HFFc6 (cell line): ENCODE data around the gene SCLY. TPM values are rescaled to one million over a fixed set of nuclear protein-coding genes. Genes with fewer than 3 reads are reported as not detected.

Experiments used
- DNase-seq: peaks from one replicate; pipeline ENCODE4 v3.0.0-alpha.2; 2018
- H3K27ac Mint-ChIP-seq: 2 replicates; pipeline ENCODE4 v1.8.0; 2020; ENCODE audit warnings: mild to moderate bottlenecking, mixed read lengths
- H3K27me3 Mint-ChIP-seq: 2 replicates; pipeline ENCODE4 v1.8.0; 2021; ENCODE audit warnings: mild to moderate bottlenecking, moderate library complexity, mixed read lengths; ENCODE audit not compliant: insufficient read depth
- H3K36me3 Mint-ChIP-seq: 2 replicates; pipeline ENCODE4 v1.8.0; 2021; ENCODE audit warnings: low read depth, mixed read lengths
- H3K4me1 Mint-ChIP-seq: 2 replicates; pipeline ENCODE4 v1.8.0; 2020; ENCODE audit warnings: low read depth, mixed read lengths
- H3K4me3 Mint-ChIP-seq: 2 replicates; pipeline ENCODE4 v1.8.0; 2020; ENCODE audit warnings: mild to moderate bottlenecking, moderate library complexity, mixed read lengths
- H3K9me3 Mint-ChIP-seq: 2 replicates; pipeline ENCODE4 v1.8.0; 2020; ENCODE audit warnings: mild to moderate bottlenecking, mixed read lengths
- total RNA-seq, 6 experiments: library from RNA; stranded (reverse); fragmentation: NEBNext Ultra II Directional; extraction: Animal tissue kit (Norgen Biotek cat#: 25700); gene quantifications; 2 replicates in 1 of 6; 3 replicates in 5 of 6; pipeline ENCODE4 v1.2.3, GENCODE V29; 2021
- TF ChIP-seq, protein P1 (sequence below): fragments of 200-600 bp; sonication (generic); IDR thresholded peaks from 2 replicates; pipeline ENCODE4 v1.5.0; 2021; ENCODE audit warnings: antibody characterized with exemption, mild to moderate bottlenecking

SCLY gene
- total RNA-seq, 6 experiments from 2014 or later = 11.3 to 16.4 (median 12.3) TPM

DNA sequence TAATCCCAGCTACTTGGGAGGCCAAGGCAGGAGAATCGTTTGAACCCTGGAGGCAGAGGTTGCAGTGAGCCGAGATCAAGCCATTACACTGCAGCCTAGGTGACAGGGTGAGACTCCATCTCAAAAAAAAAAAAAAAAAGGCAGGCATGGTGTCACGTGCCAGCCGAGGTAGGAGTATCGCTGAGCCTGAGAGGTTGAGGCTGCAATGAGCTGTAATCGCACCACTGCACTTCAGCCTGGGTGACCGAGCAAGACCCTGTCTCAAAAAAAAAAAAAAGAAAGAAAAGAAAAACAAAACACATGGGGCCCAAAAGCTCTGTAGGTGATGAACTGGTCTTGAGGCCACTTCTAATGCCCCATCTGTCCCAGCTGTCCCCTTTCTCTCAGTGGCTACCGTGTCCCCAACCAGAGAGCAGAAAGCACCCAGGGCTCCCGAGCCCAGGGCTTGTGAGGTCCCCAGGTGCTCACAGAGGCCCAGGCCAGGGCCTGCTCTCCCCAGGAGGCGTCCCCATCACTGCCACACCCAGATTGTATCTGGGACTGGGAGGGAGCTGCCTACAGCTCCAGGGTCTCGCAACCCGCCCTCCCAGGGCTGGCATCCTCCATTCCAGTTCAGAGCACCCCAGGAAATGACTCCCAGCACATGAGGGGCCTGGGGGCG is 86.2 kb downstream of the SCLY start:
- H3K36me3 Mint-ChIP-seq = no peaks in the 10 kb centered on the region
- H3K27ac Mint-ChIP-seq = no peak overlapping the region
- TF ChIP-seq, protein P1, sequence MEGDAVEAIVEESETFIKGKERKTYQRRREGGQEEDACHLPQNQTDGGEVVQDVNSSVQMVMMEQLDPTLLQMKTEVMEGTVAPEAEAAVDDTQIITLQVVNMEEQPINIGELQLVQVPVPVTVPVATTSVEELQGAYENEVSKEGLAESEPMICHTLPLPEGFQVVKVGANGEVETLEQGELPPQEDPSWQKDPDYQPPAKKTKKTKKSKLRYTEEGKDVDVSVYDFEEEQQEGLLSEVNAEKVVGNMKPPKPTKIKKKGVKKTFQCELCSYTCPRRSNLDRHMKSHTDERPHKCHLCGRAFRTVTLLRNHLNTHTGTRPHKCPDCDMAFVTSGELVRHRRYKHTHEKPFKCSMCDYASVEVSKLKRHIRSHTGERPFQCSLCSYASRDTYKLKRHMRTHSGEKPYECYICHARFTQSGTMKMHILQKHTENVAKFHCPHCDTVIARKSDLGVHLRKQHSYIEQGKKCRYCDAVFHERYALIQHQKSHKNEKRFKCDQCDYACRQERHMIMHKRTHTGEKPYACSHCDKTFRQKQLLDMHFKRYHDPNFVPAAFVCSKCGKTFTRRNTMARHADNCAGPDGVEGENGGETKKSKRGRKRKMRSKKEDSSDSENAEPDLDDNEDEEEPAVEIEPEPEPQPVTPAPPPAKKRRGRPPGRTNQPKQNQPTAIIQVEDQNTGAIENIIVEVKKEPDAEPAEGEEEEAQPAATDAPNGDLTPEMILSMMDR = no peak
- no peaks in the 10 kb centered on the region for H3K9me3 Mint-ChIP-seq
- peaks cover 3% of the 10 kb centered on the region for H3K27me3 Mint-ChIP-seq
- H3K4me3 Mint-ChIP-seq = no peak overlapping the region
- DNase-seq = no peak
- H3K4me1 Mint-ChIP-seq = peaks cover 14% of the 10 kb centered on the region

DNA sequence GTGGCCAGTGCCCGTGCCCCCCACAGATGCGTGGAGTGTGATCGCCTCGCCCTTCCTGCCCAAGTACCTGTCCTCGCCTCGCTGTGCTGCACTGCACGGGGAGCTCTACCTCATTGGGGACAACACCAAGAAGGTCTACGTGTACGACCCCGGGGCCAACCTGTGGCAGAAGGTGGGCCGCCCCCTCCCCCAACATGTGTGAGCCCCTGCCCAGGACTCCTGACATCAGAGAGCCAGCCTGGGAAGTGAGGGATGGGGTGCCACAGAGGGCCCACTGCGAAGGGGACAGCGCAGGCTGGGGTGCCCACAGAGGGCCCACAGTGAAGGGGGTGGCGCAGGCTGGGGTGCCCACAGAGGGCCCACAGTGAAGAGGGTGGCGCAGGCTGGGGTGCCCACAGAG is 88.2 kb downstream of the SCLY start:
- no peaks in the 10 kb centered on the region for H3K36me3 Mint-ChIP-seq
- H3K27me3 Mint-ChIP-seq = no peaks in the 10 kb centered on the region; the same call in none of the 2 replicates
- TF ChIP-seq, protein P1 = no peak
- H3K27ac Mint-ChIP-seq = no peak overlapping the region
- H3K4me1 Mint-ChIP-seq = peaks cover 2% of the 10 kb centered on the region
- no peak for DNase-seq
- H3K4me3 Mint-ChIP-seq = no peak overlapping the region
- H3K9me3 Mint-ChIP-seq = no peaks in the 10 kb centered on the region; the same call in 1 of the 2 replicates

Other genes with a start within 250 kb of the SCLY start
- 1 to 10 TPM in 1 of 6 experiments, under 1 TPM in 4, not detected in 1; 0.38 to 1.3 (median 0.48) TPM for gene RAMP1, start 201.4 kb upstream of the SCLY start, total RNA-seq
- gene UBE2F, start 94.0 kb upstream of the SCLY start, total RNA-seq = 10 to 100 TPM; 48.7 to 54.1 (median 51.5) TPM
- 1 to 10 TPM; 1.0 to 3.0 (median 2.6) TPM for gene ESPNL, start 39.3 kb downstream of the SCLY start, total RNA-seq
- under 1 TPM in 4 of 6 experiments, not detected in 2; 0.05 to 0.14 (median 0.12) TPM for gene KLHL30, start 77.7 kb downstream of the SCLY start, total RNA-seq
- under 1 TPM in 5 of 6 experiments, not detected in 1; 0.19 to 0.46 (median 0.41) TPM for gene ERFE, start 98.0 kb downstream of the SCLY start, total RNA-seq
- 10 to 100 TPM; 27.3 to 34.3 (median 28.6) TPM for gene ILKAP, start 142.7 kb downstream of the SCLY start, total RNA-seq
- 1 to 10 TPM in 2 of 6 experiments, under 1 TPM in 4; 0.47 to 1.0 (median 0.82) TPM for gene HES6, start 179.0 kb downstream of the SCLY start, total RNA-seq
- gene PER2, start 227.6 kb downstream of the SCLY start, total RNA-seq = 1 to 10 TPM; 4.3 to 5.7 (median 4.5) TPM